NK-92 treated with Interleukin-12 subunit alpha and Interleukin-12 subunit beta, amount 100 ng/mL, for 24 hours (cell line): ENCODE data around the gene DEGS2.
"Not testable (repeated sequence)": the region's sequence is repeated elsewhere in the genome, so short reads cannot be mapped to it uniquely, and the experiment has no call there.

Experiments
- DNase-seq: peaks from one replicate; lab custom pipeline; 2025; lab: John Stamatoyannopoulos, UW

The DEGS2 gene

DNA sequence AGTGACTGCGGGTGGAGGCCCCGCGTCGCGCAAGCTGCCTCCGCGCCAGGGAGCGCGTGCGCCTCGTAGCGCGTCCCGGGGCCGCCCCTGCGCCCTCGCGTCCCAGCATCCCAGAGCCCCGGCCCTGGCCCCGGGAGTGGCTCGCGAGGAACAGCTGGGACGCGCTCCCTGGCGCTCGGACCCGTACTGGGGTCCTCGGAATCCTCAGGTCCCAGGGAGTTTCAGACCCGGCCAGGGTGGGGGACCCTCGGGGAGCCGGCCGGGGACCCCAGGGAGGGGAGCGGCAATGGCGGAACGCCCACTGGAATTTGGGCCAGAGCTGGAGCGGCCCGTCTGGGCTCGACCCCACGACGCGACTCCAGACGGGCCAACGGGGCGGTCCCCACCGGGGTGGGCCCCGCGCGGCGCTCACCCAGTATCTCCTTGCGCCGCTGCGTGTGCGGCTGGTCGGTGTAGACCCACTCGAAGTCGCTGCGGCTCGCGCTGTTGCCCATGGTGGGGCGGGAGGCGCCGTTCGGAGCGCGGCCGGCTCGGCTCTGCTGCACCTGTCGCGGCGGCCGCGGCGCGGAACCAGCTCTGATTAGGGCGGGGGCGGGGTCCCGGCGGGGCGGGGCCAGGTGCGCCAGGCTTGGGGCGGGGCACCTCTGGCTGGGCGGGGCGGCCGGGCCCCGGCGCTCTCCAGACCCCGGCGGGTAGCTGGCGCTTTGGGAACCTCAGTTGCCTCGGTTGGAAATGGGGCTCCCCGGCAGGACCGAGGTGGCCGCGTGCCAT lies at the start of gene DEGS2:
Gene DEGS2, minus strand, starts transcription at position 552 of the 771 bp plus-strand sequence. Its CDS starts 58 bp downstream, at position 494.
- no peak for DNase-seq

DNA sequence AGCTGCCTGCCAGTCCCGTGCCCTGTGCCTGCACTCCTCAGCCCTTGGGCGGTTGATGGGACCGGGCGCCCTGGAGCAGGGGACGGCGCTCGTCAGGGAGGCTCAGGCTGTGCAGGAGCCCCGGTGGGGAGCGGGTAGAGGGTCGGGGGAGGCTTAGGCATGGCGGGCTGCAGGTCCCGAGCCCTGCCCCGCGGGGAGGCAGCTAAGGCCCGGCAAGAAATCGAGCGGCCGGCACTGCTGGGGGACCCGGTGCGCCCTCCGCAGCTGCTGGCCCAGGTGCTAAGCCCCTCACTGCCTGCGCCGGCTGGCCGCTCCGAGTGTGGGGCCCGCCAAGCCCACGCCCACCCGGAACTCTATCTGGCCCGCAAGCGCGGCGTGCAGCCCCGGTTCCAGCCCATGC lies 48.7 kb upstream of the DEGS2 start:
- DNase-seq: not testable (repeated sequence)

DNA sequence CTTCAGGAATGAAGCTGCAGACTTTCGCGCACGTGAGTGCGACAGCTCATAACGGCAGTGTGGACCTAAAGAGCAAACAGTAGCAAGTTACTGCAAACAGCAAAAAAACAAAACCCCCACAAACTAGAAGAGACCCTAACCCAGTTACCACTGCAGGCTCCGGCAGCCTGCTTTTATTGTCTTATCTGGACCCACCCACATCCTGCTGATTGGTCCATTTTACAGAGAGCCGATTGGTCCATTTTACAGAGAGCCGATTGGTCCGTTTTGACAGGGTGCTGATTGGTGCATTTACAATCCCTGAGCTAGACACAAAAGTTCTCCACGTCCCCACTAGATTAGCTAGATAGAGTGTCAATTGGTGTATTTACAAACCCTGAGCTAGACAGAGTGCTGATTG lies 48.1 kb upstream of the DEGS2 start:
- DNase-seq: not testable (repeated sequence)

DNA sequence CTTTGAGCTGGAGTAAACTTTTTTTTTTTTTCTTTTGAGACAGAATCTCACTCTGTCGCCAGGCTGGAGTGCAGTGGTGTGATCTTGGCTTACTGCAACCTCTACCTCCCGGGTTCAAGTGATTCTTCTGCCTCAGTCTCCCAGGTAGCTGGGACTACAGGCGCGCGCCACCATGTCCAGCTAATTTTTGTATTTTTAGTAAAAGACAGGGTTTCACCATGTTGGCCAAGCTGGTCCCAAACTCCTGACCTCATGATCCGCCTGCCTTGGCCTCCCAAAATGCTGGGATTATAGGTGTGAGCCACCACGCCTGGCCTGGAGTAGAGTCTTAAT lies 45.4 kb upstream of the DEGS2 start:
- not testable (repeated sequence) for DNase-seq

DNA sequence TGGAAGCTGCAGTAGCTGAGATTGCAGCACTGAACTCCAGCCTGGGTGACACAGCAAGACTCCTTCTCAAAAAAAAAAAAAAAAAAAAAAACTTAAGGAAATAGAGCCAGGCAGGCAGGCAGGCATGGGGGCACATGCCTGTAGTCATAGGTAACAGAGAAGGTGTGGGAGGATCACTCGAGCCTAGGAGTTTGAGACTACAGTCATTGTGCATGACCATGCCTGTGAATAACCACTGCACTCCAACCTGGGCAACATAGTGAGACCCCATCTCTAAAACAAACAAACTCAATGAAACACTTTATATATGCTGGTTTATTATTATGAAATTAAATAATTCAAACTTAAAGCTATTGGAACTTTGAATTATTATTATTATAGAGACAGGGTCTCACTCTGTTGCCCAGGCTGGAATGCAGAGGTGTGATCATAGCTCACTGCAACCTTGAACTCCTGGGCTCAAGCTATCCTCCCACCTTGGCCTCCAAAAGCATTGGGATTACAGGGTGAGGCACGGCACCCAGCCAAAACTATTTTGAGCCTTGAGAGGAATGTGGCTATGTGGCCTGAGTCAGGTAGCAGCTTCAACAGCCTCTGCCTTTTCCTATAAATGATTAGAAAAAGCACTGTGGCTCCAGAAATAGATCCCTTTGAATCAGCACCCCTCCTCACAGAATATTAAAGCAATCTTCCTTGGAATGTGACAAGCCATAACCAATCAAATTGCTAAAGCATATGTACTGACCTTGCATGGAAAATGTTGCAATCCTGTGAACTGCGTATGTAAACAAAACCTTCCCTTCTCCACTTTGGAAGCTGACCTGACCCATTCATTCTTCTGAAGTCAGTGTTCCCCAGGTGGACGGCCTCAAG lies 44.8 kb upstream of the DEGS2 start:
- no peak for DNase-seq

DNA sequence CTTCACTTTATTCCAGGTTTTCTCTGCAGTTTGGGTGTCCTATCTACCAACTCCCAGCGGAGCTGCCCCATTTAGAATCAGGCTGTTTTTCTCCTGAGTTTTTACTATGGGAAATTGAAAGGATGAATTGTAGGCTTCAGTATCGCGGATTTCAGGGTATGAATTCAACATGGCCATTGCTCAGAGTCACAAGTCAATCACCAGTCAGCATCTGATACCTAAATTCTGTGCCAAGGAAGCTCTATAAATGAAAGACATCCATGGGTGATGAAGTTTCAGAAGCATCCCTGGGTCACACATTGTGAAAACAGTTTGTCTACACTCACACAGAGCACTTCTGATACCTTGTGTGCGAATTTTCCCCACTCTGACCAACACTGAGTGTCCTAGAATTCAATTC lies 43.7 kb upstream of the DEGS2 start:
- DNase-seq: no peak

DNA sequence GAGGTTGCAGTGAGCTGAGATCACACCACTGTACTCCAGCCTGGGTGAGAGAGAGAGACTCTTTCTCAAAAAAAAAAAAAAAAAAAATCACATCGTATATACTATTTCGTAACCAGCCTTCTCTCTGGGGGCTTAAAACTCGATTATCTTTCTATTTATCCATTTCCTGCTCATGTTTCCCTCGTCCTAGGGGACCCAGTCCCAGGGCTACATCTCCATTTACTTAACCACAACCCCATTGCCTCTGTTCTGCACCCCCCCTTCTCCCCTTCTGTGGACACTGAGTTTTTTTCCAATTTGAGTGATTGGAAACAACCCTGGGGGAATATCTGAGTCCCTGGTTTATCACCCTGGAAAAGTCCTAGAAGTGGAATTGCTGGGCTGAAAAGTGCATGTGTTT lies 43.3 kb upstream of the DEGS2 start:
- DNase-seq: no peak

DNA sequence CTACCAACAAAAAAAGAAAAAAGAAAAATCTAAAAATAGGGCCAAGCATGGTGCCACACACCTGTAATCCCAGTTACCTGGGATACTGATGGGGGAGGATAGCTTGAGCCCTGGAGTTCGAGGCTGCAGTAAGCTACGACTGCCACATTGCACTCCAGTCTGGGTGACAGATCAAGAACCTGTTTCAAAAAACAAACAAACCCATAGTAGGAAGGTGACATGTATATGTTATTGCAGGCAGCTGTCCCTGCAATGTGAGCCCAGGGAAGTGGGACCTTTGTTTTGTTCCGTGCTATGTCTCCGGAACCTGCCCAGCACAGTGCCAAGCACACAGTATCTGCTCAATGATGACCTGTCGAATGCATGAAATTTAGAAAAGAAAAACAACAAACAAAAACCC lies 42.3 kb upstream of the DEGS2 start:
- DNase-seq: no peak

DNA sequence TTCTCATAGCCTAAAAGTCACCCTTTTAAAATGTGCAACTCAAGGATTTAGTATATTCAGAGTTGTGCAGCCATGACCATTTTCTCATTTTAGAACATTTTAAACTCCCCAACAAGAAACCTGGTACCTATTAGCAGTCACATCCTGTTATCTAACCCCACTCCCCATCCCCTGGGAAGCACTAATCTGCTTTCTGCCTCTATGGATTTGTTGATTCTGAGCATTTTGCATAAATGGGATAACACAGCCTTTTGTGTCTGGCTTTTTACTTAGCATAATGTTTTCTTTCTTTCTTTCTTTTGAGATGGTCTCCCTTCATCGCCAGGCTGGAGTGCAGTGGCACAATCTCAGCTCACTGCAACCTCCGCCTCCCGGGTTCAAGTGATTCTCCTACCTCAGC lies 40.9 kb upstream of the DEGS2 start:
- no peak for DNase-seq

DNA sequence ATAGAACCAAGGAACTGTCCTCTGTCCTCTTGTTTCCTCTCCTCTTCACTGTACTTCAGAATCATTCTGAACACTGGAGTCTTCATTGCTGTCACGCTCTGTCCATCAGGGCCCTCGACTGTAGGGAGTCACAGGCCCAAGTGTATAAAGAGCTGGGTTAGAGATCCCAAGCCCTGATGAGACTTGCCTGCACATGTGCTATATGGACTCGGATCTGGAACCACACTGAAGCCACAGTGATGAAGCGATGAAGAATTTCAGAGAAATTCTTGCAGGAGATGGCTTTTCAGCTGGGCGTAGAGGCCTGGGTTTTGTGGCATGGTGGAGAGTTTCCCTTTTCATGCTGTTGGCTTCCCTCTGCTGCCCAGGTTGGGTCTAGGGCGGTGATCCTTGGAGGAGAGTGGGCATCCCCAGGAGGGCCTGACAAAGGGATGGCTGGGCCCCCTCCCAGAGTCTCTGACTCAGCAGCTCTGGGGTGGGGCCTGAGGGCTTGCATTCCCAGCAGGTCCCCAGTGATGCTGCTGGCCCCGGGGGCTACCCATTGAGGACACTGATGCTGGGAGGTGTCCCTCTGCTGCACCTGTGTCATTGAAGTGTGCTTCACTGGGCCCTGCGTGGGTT lies 39.9 kb upstream of the DEGS2 start:
- no peak for DNase-seq

DNA sequence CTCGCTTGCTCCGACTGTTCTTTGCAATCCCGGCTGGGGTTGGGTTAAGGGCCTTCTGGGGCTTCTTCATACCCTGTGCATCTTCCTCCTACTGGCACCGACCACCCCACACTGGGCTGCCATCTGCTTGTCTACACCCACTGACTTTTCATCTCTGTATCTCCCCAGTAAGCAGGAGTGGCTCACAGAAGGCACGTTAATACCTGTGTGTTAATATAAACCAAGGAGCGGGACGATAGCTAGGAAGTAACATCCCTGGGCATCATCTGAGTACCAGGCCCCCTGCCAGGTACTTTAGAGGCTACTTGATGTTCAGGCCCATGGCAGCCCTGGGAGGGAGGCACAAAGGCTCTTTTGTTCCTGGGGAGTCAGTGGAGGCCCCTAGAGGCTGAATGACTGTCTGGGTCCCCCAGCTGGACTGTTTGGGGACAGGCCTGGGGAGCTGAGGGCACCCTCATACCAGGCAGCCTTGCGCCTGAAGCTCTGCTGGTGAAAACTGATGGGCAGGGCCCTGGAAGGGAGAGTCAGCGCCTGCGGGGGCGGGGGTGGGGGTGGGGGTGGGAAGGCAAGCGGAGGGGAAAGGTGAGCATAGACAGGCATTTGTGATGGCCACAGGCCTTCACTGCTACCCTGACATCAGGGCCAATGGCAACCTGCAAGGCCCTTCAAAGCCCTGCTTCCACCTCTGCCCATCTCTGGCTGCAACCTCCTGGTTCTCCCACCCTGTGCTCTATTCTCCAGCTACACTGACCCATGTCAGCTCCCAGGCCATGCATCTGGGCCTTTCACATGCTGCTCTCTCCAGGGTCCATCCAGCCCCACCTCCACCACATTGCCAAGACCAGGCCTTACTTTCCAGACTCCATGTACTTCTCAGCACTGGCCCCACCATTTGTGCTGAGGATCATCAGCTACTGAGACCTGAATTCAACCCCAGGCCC lies 34.2 kb upstream of the DEGS2 start:
- no peak for DNase-seq

DNA sequence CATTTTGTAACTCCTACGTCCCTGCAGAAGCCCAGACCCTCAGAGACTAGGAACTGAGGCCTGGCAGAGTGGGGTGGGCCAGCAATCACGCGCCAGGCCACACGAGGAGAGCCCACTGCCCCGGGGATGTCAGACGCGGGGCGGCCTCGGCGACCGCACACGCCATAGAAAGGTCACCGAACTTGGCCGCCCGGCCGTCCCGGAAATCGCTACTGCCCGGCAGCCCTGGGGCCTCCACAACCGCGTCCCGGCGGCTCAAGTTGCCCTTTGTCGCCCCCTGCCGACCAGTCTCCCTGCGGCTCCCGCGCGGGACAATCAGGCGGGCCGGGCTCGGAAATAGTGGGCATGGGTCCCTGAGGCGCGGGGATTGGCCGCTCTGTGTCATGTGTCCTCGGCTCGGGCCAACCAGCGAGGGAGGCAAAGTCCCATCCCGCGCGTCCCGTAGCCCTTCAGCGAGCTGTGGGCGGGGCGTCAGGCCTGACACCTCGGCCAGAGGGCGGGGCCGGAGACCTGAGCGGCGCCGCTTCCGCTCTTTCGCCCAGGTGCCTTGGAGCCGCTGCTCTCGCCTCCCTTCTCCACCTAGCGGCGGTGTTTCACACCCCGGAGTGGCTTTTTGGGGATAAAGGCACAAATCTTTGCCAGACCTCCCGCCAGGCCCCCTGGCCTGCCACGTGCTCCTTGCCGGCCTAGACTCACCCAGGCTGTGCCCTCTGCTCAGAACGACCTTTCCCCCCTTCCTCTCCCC lies 33.4 kb upstream of the DEGS2 start:
- DNase-seq: peak; percentile 99

DNA sequence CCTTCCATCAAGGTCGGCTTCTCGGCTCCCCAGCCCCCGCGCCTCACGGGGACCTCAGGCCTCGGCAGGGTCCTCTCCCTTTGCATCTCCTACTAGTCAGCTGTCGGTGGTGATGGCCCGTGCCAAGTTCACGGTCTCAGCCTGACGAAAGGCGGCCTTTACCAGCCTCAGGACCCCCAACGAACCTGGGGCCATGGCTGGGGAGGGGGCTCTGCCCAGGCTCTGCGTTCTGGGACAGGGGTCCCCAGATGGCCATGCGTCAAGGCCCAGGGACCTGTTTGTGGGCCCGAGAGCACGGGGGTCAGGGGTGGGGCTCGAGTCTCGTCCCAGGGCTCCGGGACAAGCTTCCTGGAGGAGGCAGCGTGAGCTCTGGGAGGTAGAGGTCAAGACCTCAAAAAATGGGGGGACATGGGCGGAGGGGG lies 32.8 kb upstream of the DEGS2 start:
- no peak for DNase-seq

DNA sequence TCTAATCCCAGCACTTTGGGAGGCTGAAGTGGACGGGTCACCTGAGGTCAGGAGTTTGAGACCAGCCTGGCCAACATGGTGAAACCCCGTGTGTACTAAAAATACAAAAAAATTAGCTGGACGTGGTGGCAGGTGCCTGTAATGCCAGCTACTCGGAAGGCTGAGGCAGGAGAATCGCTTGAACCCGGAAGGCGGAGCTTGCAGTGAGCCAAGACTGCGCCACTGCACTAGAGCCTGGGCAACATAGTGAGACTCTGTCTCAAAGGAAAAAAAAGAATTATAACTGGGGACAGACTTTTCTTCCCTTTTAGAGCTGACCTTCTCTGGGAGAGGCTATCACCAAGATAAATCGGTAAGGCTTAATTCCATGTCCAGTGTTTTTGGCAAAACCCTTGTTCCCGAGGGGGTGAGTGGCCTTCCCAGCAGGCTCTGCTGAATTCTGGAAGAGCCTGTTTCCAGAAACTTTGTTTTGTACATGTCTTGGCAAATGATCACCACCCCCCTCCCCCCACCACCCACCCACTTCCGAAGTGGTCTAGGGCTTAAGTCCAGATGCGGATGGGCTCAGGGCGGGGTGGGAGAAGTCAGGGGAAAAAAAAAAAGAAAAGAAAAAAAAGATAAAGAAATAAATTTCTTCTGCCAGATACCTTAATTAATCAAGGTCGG lies 32.3 kb upstream of the DEGS2 start:
- no peak for DNase-seq

DNA sequence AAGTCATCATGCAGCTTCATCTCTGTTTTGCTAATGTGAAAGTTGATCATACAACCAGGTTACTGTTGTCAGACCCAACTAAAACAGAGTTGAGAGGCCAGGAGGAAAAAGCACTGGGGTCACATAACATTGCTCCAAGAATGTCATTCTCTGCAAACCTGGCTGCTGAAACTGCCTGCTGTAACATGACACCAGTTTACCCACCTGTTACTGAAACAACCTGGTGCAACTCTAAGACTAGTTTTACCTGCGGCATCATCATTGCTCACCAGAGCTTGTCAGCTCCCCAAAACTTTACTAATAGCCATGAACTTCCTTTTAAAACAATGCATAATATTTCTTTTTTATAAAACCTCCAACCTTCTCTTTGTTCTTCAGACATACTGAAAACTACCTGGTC lies 30.7 kb upstream of the DEGS2 start:
- no peak for DNase-seq

DNA sequence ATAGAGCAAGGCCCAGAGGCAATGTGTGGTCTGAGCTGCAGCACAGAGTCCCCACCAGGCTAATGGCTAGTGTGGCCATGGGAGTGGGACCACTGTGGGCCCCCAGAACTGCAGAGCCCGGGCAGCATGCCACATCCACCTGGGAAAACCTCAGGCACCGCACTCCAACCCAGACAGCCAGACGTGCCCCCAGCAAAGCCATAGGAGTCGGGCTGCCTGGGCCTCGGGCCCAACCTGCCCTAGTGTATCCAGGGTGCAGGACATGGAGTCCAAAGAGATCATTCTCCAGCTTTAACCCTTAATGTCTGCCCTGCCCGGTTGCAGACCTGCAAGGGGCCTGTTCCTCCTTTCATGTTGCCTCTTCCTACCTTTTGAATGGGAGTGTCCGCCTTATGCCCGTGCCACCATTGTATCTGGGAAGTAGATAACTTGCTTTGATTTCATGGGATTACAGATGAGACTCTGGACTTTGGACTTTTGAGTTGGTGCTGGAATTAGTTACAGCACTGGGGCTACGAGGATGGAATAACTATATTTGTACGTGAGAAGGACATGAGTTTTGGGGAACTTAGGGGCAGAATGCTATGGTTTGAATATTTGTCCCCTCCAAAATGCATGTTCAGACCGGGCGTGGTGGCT lies 29.1 kb upstream of the DEGS2 start:
- DNase-seq: no peak

DNA sequence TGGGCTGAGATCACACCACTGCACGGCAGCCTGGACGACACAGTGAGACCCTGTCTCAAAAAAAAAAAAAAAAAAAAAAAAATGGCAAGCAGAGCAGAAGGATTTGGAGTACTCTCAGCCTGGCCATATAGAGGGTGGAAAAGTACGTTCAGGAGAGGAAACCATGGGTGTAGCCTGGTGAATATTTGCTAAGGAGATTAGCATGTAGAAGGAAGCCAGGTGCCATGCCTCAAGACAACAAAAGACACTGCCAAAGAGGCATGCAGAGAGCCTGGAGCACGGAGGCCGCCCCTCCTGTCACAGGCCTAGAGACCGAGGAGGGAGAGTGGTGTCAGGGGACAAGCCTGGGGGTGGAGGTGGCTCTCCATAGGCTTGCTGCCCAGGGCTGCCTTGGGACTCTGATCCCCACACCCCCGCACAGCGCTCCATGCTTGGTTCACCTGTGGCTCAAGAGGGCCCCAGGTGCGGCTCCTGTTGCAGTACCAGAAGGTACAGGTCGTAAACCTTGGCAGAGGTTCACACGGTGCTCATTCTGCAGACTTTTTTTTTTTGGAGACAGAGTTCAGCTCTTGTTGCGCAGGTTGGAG lies 27.9 kb upstream of the DEGS2 start:
- no peak for DNase-seq

DNA sequence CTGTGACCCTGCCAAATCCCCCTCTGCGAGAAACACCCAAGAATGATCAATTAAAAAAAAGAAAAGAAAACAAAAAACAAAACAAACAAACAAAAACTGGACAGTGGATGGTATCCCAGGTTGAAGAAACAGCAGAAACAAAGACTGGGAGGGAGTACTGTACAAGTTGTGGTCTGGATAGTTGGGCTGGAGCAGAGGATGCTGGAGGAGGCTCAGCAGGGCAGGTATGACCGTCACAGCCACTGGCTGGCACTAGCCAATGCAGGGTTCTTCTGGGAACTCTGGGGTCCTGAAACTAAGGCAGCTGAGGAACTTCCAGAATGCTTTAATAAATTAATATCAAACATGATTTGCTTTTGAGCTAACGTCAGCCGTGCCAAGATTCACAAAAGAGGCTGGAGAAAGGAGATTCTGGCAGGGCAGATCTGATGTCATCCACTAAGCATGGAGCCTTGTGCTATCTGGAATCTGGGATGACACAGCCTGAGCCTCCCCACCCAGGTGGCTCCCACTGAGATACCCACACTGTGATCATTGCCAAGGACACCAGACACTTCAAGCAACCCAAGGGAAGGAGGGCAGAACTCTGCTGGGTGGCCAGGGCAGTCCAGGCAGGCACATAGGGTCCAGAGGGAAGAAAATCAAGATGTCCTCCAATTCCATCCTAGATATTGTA lies 22.6 kb upstream of the DEGS2 start:
- not testable (repeated sequence) for DNase-seq

DNA sequence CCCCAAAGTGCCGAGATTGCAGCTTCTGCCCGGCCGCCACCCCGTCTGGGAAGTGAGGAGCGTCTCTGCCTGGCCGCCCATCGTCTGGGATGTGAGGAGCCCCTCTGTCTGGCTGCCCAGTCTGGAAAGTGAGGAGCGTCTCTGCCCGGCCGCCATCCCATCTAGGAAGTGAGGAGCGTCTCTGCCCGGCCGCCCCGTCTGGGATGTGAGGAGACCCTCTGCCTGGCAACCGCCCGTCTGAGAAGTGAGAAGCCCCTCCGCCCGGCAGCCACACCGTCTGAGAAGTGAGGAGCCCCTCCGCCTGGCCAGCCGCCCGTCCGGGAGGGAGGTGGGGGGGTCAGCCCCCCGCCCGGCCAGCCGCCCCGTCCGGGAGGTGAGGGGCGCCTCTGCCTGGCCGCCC lies 21.2 kb upstream of the DEGS2 start:
- DNase-seq: not testable (repeated sequence)
